Spleen (tissue), 7 donors: ENCODE measurements around the gene TEX35.

Source experiments
- POLR2A ChIP-seq, 3 donors: fragments of 450-650 bp; IDR thresholded peaks; one replicate each; pipeline ENCODE4 v1.5.1; 2017; ENCODE audit warnings: antibody characterized with exemption in 3 of 3, mild to moderate bottlenecking in 1 of 3
- TF ChIP-seq, protein P1 (sequence below), 11 experiments: fragments of 200-600 bp in 7 of 11; fragments of 450-650 bp in 4 of 11; sonication (generic) in 4 of 11; IDR thresholded peaks in 8 of 11; conservative IDR thresholded peaks in 3 of 11; 1 replicate in 7 of 11; 2 replicates in 4 of 11; pipeline versions ENCODE4 v1.4.0 to v1.8.0; 2016 to 2021; ENCODE audit warnings: antibody characterized with exemption in 11 of 11, inconsistent platforms in 4 of 11, mild to moderate bottlenecking in 1 of 11
- donor health status: DM: no; HTN: no; CAD: no; lungs with moderate emphysema.
- donor health status: DM: no; HTN: no; CAD: no.
- donor health status: DM: no; HTN: no; CAD: no.

GRCh38 chr1:178513278-178513983 is 522 bp downstream of the TEX35 start:
- TF ChIP-seq, protein P1, sequence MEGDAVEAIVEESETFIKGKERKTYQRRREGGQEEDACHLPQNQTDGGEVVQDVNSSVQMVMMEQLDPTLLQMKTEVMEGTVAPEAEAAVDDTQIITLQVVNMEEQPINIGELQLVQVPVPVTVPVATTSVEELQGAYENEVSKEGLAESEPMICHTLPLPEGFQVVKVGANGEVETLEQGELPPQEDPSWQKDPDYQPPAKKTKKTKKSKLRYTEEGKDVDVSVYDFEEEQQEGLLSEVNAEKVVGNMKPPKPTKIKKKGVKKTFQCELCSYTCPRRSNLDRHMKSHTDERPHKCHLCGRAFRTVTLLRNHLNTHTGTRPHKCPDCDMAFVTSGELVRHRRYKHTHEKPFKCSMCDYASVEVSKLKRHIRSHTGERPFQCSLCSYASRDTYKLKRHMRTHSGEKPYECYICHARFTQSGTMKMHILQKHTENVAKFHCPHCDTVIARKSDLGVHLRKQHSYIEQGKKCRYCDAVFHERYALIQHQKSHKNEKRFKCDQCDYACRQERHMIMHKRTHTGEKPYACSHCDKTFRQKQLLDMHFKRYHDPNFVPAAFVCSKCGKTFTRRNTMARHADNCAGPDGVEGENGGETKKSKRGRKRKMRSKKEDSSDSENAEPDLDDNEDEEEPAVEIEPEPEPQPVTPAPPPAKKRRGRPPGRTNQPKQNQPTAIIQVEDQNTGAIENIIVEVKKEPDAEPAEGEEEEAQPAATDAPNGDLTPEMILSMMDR (IDR thresholded peaks at IDR 0.05 in 8 of 11, conservative IDR thresholded peaks at IDR 0.05 in 3 of 11): no peak
- TF ChIP-seq POLR2A (IDR thresholded peaks at IDR 0.05): no peak
